Stimulated activated naive CD8-positive, alpha-beta T cell treated with anti-CD3 and anti-CD28 coated beads, Interleukin-15, Interleukin-2, amounts not matched to agents 100 U/mL and 50 U/mL, for 24 hours (primary cell): Measurements from ENCODE around the gene GAST.

ENCODE experiments used
- ATAC-seq: fragments of 150-1000 bp; cut with Tn5 transposase; one replicate; pipeline ENCODE4 v1.10.0; 2021
- DNase-seq: peaks from one replicate; pipeline ENCODE4 v3.0.0; 2021

The GAST gene

DNA sequence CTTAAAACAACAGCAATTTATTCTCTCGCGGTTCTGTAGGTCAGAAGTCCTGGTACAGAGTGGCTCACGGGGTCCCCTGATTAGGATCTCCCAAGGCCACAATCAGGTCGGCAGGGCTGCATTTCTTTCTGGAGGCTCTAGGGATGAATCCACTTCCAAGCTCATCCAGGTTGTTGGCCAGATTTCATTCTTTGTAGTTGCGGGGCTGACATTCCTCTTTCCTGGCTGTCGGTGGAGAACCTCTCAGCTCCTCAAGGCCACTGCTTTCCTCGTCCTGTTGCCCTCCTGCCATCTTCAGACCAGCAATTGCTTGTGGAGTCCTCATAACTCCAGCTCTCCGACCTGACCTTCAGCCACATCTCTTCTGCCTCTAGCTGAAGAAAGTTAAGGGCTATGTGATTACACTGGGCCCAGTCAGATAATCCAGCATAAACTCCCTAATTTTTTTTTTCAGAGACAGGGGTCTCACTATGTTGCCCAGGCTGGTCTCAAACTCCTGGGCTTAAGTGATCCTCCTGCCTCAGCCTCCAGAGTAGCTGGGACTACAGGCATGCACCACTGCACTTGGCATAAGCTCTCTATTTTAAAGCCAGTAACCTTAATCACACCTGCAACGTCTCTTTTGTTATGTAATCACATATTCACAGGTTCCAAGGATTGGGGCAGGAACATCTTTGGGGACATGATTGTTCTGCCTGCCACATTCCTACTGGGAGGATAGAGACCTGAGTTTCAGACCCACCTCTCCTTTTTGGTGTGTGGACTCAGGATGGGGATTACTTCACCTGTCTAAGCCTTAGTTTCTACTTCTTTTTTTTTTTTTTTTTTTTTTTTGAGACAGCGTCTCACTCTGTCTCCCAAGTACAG lies 4.1 kb upstream of the GAST start:
- DNase-seq (no peak), ATAC-seq (no peak)

DNA sequence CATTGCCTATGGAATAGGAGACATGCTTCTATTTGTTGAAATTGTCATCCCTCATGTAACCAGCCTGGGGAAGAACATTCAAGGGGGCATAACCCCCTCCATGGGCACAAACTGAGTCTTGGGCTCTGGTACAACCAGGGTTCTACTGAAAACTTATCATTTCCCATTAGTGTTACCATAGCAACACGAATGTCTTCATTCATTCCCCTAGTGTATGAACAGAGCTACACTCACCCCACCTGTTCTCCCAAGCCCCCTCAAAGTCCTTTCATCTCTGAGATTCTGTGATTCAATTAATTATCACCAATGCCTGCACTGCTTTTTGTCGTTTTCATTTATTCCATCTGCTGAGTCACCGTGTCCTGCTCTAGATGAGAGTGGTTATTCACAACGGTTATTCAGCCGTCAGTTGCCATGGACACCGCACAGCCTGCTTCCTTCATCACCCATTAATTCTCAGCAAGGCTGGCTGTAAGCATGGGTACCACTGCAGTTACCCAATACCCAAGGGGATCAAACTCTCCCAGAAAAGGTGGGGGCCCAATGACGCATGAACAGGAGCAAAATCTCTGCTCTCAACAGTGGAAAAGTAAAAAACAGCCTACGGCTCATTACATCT lies 1.6 kb upstream of the GAST start:
- DNase-seq: no peak
- peak; percentile 52 for ATAC-seq

DNA sequence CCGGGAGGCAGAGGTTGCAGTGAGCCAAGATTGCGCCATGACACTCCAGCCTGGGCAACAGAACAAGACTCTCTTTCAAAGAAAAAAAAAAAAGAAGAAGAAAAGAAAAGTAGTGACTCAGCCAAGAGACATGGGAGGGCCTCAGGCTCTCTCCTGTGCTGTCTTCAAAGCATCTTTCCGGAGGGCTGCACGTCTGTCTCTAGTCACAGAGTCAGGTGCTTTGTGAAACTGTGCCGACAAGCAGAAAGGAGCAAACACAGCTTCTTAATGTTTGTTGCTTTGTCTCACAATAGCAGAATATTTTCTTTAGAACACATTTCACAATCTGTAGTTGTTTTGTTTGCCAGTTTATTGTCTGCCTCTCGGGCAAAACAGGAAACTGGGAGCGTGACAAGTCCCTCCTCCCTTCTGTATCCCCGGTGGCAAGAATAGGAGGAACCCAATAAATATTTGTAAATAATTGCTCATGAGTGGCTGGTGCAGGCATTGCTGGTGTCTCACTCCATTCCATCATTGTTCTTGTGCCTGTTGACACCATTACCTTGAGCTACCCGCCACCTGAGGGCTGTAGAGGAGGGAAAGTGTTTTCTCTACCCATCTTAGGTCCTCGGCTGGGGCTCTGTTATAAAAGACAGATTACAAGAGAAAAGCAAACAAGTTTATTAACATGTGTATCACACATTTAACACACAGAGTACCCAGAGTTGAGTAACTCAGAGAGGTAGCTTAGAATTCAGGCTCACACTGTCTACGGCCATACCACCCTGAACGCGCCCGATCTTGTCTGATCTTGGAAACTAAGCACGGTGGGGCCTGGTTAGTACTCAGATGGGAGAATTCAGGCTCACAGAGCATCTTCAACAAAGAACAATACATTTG lies 5.5 kb downstream of the GAST start:
- DNase-seq (no peak), ATAC-seq (no peak)

DNA sequence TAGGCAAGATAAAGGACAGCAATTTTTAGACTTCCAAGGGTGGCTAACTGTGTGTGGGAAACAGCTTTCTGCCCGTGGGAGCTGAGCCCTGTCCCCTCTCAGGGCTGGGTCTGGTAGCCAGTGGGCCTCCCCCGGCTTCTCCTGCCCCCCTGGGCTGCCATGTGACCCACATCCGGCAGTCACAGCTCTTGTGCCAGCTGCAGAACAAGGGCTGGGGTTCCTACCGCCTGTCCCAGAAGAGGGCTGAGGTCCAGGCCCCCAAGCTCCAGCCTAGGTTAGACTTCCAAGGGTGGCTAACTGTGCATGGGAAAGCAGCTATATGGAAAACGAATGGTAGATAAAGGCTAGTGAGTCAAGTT lies 6.1 kb downstream of the GAST start:
- no peak for DNase-seq
- no peak for ATAC-seq

DNA sequence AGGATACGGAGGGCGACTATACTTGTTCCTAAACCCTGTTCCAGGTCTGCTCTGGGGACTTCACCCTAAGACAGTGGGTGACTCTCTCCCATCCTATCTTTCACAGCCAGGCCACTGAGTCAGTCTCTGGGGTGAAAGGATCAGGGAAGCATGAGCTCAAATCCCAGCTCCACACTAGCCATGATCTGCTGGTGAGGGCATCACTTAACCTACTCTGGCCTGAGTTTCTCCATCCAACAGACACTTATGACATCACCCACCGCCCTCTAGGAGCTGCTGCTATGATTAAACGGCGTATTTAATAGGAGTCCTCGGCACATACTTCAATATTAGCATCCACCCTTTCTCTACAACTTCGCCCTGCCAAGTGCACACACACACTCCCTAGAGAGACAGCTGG lies 10.1 kb downstream of the GAST start:
- no peak for ATAC-seq
- DNase-seq: no peak

DNA sequence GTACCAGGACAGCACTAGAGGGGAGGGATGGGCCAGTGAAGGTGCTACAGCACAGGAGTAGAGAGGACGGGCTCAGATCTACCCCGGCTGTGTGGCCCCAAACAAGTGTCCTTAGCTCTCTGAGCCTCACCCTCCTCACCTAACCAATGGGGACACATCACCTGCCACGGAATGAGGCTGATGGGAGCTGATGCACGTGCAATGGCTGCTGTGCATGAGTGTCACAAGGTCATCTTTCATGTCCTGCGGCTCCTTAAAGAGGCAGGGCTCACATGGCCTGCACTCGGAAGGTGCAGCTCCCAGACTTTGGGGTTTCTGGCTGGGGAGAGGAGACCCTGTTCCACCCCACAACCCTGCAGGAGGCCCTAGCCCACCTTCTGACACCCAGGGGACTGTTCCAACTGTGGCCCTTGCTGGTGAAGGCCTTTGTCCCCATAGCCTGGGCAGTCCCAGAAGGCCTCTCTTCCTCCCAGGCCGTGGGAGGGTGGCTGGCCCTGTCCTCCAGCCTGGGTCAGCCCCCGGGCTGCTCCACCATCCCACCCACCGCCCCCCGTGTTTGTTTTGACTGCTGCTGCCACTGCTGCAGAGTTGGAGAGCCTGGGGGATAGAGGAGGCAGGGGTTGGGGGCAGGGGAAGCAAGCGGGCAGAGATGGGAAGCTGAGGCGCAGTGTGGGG lies 11.8 kb downstream of the GAST start:
- ATAC-seq: no peak

DNA sequence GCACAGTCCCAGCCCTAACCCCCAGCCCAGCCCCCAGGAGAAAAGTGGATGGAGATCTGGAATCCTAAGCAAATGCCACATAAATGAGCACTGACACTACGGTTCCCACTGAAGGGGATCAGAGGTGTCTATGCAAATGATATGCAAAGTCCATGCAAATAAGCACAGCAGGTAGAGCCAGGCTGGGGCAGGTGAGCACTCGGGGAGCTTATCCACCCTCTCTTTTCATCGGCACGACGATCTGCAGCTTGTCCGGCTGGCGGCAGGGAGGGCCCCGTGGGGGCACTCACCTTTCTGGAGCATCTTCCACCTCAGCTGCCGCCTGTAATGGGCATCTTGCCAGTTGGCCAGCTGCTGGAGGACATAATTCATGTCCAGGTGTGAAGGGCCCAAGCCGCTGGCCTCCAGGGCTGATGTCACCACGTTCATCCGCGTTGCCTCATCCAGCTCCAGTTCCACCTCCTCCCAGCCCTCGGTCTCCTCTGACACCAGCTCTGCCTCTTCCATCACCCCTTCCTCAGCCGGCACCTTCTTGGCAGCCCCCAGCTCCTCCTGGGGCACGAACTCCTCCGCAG lies 12.4 kb downstream of the GAST start:
- DNase-seq (no peak), ATAC-seq (no peak)

More for the DNA sequence above, 11.8 kb downstream of the GAST start:
- no peak for DNase-seq

DNA sequence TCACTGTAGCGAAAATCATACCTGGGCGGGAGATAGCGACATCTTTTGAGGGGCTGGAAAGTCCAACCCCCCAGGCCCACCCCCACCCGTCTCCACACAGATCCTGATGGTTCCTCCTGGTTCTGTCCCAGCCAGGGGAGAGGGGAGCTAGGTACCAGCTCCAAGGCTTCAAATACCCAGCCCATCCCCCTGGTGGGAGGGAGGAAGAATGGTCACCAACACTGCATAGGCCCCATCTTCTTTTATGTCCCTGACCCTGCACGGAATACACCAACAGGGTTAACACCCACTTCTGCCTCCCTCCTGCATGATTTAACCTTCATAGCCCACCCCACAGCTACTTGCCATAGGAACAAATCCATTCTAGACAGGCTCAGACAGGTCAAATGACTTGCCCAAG lies 13.0 kb downstream of the GAST start:
- ATAC-seq: no peak

DNA sequence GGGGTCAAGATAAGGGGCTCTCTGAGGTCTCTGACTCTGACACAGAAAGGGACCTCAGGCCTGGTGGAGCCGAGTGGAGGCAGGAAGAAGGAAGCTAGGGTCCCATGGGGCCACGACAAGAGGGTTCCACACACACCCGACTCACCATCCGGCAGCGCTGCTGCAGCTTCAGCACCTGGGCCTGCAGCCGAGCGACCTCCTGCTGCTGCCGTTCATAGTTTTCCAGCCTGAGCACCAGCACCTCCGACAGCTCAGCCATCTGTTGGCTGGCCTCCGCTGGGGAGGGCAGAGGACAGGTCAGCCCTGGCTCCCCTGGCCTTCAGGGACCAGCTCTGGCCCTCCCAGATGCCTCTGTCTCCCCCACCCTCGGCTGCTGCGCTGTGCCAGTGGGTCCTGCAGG lies 15.9 kb downstream of the GAST start:
- ATAC-seq: no peak
- no peak for DNase-seq

More for the DNA sequence above, 13.0 kb downstream of the GAST start:
- no peak for DNase-seq

DNA sequence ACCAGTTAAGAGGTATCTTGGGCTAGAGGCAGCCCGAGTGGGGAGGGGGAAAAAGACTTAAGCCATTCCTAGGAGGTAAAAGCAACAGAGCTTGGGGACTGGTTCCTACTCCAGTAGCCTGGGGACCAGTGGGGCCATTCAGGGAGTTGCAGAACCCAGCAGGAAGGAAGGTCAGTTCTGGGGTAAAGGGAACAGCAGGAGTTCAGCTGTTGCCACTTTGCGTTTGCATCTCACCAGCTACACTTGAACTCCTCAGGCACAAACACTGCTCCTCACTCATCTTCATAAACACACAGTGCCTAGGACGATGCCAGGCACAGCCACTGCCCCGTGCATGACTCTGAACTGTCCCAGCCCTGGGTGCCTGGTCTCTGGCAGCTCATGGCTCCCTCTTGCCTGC lies 18.3 kb downstream of the GAST start:
- DNase-seq: no peak
- no peak for ATAC-seq

DNA sequence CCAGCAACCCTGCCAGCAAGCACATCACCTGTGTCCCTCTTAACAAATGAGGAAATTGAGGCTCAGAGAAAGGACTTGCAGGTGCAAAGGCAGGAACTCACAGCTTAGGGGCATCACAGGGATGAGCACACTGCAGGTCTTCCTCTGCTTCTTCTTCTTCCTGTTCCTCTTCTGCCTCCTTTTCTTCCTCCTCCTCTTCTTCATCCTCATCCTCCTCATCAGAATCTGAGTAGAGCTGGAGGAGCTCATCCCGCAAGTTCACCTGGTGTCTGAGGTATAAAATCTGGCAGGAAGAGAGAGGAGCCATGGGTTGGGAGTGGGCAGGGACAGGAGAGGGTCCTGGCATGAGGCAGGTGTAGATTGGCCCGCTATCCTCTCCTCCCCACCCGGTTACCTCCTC lies 19.7 kb downstream of the GAST start:
- no peak for DNase-seq
- no peak for ATAC-seq

DNA sequence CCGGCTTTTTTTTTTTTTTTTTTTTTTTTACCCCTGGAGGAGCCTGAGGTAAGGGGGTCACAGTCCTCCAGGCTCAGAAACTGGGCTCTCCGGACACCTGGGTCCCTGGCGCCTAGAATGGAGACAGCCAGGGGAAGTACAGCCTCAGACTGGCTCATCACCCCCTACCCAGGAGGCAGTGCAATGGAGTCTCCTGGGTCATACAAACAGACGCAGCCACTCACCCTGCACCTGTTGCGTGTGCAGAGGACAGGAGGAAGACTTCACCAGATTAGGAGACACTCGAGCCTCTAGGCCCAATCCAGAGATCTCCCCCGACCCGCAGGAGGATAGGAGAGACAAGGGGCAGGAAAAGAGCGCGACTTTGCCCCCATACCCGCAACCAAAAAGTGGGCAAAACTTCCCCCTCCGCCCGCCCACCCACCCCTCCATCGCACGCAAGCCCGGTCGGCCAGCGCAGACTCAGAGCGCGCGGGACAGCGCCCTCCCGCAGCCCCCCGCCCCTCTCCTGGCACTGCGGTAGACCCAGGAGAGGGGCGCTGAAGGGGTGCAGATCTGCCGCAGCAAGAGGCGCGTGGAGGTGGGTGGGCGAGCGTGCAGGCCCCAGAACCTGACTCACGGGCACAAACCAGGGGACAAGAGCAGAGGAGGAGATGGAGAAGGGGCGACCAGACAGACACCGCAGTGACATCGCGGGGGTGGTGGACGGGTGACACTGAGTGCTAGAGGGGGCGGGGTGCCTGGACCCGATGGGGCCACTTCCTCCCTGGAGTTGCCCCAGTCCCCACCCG lies 21.4 kb downstream of the GAST start:
- ATAC-seq: no peak
- DNase-seq: no peak

DNA sequence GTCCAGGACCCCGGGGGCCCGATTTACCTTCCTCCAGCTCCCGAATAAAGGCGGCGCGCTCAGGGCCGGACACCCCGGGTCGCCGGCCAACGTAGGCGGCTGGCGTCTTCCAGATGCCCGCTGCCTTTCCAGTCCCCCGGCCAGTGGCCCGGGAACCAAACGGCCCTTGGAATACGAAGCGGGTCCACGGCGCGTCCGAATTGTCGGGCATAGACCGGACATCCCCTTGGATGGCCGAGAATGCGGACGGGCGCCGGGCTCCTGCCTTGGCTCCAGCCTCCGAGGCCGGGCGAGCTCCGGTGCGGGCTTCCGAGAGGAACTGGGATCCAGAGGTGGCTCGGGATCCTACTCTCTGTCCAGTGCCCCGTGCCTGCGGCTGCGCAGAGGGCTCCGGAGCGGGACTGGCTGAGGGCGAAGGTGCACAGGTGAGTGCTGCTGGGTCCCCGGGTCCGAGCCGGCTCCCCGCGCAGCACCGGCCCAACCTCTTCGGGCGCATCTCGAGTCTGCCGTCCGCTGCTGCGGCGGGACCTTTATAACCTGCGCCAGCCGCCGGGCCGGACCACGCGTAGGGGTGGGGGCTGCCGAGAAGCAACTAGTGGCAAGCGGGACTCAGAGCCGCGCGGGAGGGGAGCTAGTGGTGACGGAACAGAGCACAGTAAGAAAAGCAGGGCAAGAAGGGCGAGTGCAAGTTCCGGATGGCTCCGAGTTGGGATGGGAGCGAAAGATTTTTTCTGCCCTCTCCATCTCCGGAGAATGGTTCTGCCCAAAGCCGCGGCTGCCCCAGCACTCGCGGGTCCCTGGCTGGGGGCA lies 22.2 kb downstream of the GAST start, which contains the start of gene HAP1:
TSS of gene HAP1 (minus strand) at position 505 of the 810 bp plus-strand sequence. CDS start at position 496, 9 bp downstream.
- peak; percentile 24 for DNase-seq
- no peak for ATAC-seq

DNA sequence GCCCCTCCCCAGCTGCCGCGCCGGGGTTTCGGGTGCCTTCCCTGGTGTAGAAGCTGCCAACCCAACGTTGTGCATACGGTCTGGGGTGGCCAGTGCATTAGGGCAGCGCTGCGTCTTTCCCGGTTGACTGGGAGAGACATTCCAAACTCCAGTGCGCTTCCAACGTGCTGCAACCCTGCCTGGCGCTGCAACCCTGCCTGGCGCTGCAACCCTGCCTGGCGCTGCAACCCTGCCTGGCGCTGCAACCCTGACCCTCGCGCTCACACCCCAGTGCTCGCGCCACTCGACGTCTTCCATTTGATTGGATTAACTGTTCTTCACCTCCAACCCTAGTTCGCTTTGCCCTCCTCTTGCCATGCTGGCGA lies 22.8 kb downstream of the GAST start:
- ATAC-seq (no peak), DNase-seq (no peak)

DNA sequence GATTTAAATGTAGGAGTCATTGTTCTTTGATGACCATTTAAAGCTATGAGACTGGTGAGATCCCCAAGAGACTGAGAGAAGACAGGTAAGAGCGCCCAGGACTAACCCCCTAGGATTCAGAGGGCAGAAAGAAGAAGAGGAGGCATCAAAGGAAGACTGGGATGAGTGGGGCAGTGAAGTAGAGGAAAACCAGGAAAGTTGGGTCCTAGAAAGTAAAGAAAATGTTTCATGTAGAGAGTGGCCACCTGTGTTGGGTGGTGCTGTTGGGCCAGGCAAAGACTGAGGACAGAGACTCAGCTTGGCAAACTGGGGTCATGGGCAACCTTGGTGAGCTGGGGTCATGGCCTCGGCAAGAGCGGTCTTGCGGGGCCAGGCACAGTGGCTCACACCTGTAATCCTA lies 23.6 kb downstream of the GAST start:
- ATAC-seq: no peak
- no peak for DNase-seq

DNA sequence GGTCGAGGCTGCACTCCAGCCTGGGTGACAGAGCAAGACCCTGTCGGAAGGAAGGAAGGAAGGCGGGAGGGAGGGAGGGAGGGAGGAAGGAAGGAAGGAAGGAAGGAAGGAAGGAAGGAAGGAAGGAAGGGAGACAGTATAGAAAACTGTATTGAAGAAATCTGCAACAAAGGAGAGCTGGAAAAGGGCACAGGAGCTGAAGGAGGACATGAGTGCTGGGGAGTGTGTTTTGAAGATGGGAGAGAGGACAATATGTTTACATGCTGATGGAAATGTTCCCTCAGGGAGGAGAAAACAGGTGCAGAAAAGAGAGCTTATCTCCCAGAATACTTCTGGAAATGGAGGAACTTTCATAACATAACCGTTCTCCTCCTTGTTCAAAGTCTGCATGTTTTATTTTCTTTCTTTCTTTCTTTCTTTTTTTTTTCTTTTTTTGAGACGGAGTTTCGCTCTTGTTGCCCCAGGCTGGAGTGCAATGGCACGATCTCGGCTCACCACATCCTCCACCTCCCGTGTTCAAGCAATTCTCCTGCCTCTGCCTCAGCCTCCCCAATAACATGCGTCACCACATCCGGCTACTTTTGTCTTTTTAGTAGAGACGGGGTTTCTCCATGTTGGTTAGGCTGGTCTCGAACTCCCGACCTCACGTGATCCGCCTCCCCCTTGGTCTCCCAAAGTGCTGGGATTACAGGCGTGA lies 25.0 kb downstream of the GAST start:
- no peak for DNase-seq
- no peak for ATAC-seq

DNA sequence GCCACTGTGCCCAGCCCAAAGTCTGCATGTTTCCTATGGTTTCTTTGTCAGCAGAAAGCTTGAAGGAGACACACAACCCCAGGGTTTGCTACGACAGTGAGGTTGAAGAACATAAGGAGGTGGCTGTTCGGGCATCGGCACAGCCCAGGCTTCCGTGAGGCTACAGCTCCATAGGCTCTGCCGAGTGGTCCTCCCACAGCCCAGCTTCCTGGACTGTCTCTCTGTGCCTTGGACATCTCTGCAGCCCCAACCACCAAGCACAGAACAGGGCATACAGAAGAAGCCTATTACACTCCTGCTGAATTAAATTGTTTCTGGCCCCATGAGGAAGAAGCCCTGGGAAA lies 25.5 kb downstream of the GAST start:
- ATAC-seq (no peak), DNase-seq (no peak)

DNA sequence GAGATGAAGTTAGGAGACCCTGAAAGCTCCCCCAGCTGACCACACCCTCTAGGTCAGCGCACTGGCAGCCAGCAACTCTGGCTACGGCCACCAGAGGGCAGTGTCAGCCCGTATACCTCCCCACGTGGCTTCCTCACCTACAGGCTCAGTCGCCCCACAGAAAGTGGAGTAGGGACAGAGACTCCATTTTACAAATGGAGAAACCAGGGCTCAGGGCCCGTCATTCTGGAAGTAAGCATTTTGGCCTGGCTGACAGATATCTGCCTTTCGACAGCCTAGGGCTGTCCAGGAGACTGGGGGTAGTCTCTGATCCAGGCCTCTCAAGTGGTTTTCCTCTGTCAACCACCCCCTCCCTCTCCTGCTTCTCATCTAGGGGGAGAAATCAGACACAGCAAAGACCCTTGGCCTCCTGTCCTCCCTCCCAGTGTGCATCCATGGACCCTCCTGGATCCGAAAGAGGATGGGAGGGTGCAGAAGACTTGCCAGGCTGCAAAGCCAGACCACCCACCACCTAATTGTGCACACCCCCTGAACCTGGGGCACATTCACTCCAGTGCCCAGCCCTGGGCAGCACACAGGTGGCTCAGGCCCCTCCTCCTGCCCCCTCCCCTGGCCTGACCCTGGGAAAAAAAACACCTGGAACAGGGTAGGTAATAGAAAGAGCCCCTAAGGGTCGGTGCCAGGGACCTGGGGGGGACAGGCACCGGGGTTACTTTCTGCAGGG lies 26.1 kb downstream of the GAST start:
- ATAC-seq: peak; percentile 91

DNA sequence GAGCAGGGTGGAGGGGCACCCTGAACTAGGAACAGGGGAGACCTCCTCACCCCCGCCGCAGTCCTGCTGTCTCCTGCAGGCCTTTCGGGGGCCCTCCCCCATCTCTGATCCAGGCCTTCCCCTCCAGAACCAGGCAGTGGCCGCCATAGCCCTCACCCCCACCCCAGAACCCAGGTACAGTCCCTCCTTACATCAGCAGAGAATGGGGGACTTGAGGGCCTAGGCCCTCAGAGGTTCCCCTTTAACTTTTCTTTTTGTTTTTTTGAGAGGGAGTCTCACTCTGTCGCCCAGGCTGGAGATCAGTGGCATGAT lies 26.6 kb downstream of the GAST start:
- ATAC-seq: no peak
- no peak for DNase-seq

More for the DNA sequence above, 26.1 kb downstream of the GAST start:
- peak; percentile 84 for DNase-seq
